ENCODE results near the gene JARID2. TPM values are rescaled to one million over a fixed set of nuclear protein-coding genes. Genes with fewer than 3 reads are reported as not detected.

Gene JARID2
- total RNA-seq, 1 donor from 2014 or later, result 8.4 TPM

- ATAC-seq (no peak), DNase-seq (ENCODE audit: missing footprints) (no peak)
- intact Hi-C loops (cut with DNase I), result no loop called here
Measured at GRCh38 chr6:15336900-15337560, 91.2 kb downstream of the JARID2 start.

GRCh38 chr6:15337582-15337981, 91.7 kb downstream of the JARID2 start:
- intact Hi-C loops (cut with DNase I), result no loop called here
- DNase-seq (ENCODE audit: missing footprints), result no peak
- no peak for ATAC-seq

- DNase-seq (ENCODE audit: missing footprints), result no peak
- ATAC-seq, result no peak
- intact Hi-C loops (cut with DNase I), result no loop called here
Measured at GRCh38 chr6:15338476-15338875, 92.6 kb downstream of the JARID2 start.

- intact Hi-C loops (cut with DNase I), result no loop called here
- ATAC-seq (no peak), DNase-seq (ENCODE audit: missing footprints) (no peak)
Measured at GRCh38 chr6:15339081-15339480, 93.2 kb downstream of the JARID2 start.

- intact Hi-C loops (cut with DNase I), result no loop called here
- DNase-seq (ENCODE audit: missing footprints) (no peak), ATAC-seq (no peak)
Measured at GRCh38 chr6:15340105-15340601, 94.3 kb downstream of the JARID2 start.

GRCh38 chr6:15340775-15341174, 94.9 kb downstream of the JARID2 start:
- no peak for ATAC-seq

GRCh38 chr6:15341311-15342001, 95.6 kb downstream of the JARID2 start:
- ATAC-seq (no peak), DNase-seq (ENCODE audit: missing footprints) (no peak)
- intact Hi-C loops (cut with DNase I), result no loop called here

More at GRCh38 chr6:15340775-15341174, 94.9 kb downstream of the JARID2 start:
- intact Hi-C loops (cut with DNase I), result no loop called here
- DNase-seq (ENCODE audit: missing footprints), result no peak

- intact Hi-C loops (cut with DNase I), result no loop called here
- no peak for DNase-seq (ENCODE audit: missing footprints)
- no peak for ATAC-seq
Measured at GRCh38 chr6:15342114-15342513, 96.2 kb downstream of the JARID2 start.

GRCh38 chr6:15343490-15344191, 97.8 kb downstream of the JARID2 start:
- DNase-seq (ENCODE audit: missing footprints), result no peak
- peak; percentile 34 for ATAC-seq
- intact Hi-C loops (cut with DNase I), result no loop called here

GRCh38 chr6:15344192-15344519, 98.3 kb downstream of the JARID2 start:
- ATAC-seq (no peak), DNase-seq (ENCODE audit: missing footprints) (no peak)
- intact Hi-C loops (cut with DNase I), result no loop called here

GRCh38 chr6:15344831-15345230, 99.0 kb downstream of the JARID2 start:
- no peak for ATAC-seq

GRCh38 chr6:15346315-15346714, 100.4 kb downstream of the JARID2 start:
- intact Hi-C loops (cut with DNase I), result no loop called here
- no peak for ATAC-seq
- no peak for DNase-seq (ENCODE audit: missing footprints)

More at GRCh38 chr6:15344831-15345230, 99.0 kb downstream of the JARID2 start:
- DNase-seq (ENCODE audit: missing footprints), result no peak
- intact Hi-C loops (cut with DNase I), result no loop called here

GRCh38 chr6:15348528-15348927, 102.7 kb downstream of the JARID2 start:
- DNase-seq (ENCODE audit: missing footprints) (no peak), ATAC-seq (no peak)
- intact Hi-C loops (cut with DNase I), result no loop called here

- intact Hi-C loops (cut with DNase I), result no loop called here
- DNase-seq (ENCODE audit: missing footprints), result no peak
- no peak for ATAC-seq
Measured at GRCh38 chr6:15349379-15349778, 103.5 kb downstream of the JARID2 start.

- DNase-seq (ENCODE audit: missing footprints) (no peak), ATAC-seq (peak; percentile 60)
- intact Hi-C loops (cut with DNase I), result no loop called here
Measured at GRCh38 chr6:15350386-15351083, 104.7 kb downstream of the JARID2 start.

GRCh38 chr6:15351631-15352030, 105.8 kb downstream of the JARID2 start:
- intact Hi-C loops (cut with DNase I), result no loop called here
- ATAC-seq (peak; percentile 93), DNase-seq (ENCODE audit: missing footprints) (no peak)

GRCh38 chr6:15352220-15352619, 106.4 kb downstream of the JARID2 start:
- intact Hi-C loops (cut with DNase I), result no loop called here
- DNase-seq (ENCODE audit: missing footprints), result no peak
- ATAC-seq, result peak; percentile 18

- DNase-seq (ENCODE audit: missing footprints), result no peak
- intact Hi-C loops (cut with DNase I), result no loop called here
- no peak for ATAC-seq
Measured at GRCh38 chr6:15352845-15353244, 107.0 kb downstream of the JARID2 start.

GRCh38 chr6:15355683-15356099, 109.8 kb downstream of the JARID2 start:
- ATAC-seq, result no peak
- DNase-seq (ENCODE audit: missing footprints), result no peak
- intact Hi-C loops (cut with DNase I), result no loop called here
